H9 (cell line): ENCODE data around the gene LMTK3. TPM values are rescaled to one million over a fixed set of nuclear protein-coding genes. Genes with fewer than 3 reads are reported as not detected.

Source experiments
- DNase-seq: peaks from one replicate; pipeline ENCODE4 v3.0.0-alpha.2; 2017
- H2AFZ ChIP-seq: one replicate; pipeline ENCODE4 v1.6.1; 2013; ENCODE audit warnings: mild to moderate bottlenecking, low read length, control low read depth, moderate library complexity
- H2AK5ac ChIP-seq: 2 replicates; pipeline ENCODE4 v1.6.1; 2013; ENCODE audit warnings: low read length, control low read depth, mixed read lengths; ENCODE audit not compliant: insufficient read length
- H2BK120ac ChIP-seq: one replicate; pipeline ENCODE4 v1.6.1; 2013; ENCODE audit warnings: low read depth, mild to moderate bottlenecking, low read length, control low read depth, inconsistent platforms; ENCODE audit not compliant: poor library complexity, severe bottlenecking
- H2BK12ac ChIP-seq: 2 replicates; pipeline ENCODE4 v1.6.1; 2013; ENCODE audit warnings: low read length, control low read depth, mixed read lengths, low read depth; ENCODE audit not compliant: insufficient read length
- H2BK15ac ChIP-seq: 2 replicates; pipeline ENCODE4 v1.6.1; 2013; ENCODE audit warnings: low read depth, low read length, control low read depth
- H2BK20ac ChIP-seq: one replicate; pipeline ENCODE4 v1.6.1; 2013; ENCODE audit warnings: low read depth, mild to moderate bottlenecking, low read length, control low read depth, inconsistent platforms; ENCODE audit not compliant: poor library complexity, severe bottlenecking
- H2BK5ac ChIP-seq: 2 replicates; pipeline ENCODE4 v1.6.1; 2013; ENCODE audit warnings: low read length, control low read depth, mixed read lengths; ENCODE audit not compliant: insufficient read length
- H3K14ac ChIP-seq: 2 replicates; pipeline ENCODE4 v1.6.1; 2013; ENCODE audit warnings: low read length, control low read depth; ENCODE audit not compliant: insufficient read depth
- H3K18ac ChIP-seq: 2 replicates; pipeline ENCODE4 v1.6.1; 2013; ENCODE audit warnings: low read depth, mild to moderate bottlenecking, mixed read lengths, low read length, control low read depth; ENCODE audit not compliant: insufficient read length
- H3K23ac ChIP-seq: 2 replicates; pipeline ENCODE4 v1.6.1; 2013; ENCODE audit warnings: low read length, control low read depth, mixed read lengths, low read depth; ENCODE audit not compliant: insufficient read length
- H3K23me2 ChIP-seq: 2 replicates; pipeline ENCODE4 v1.6.1; 2013; ENCODE audit warnings: low read depth, mild to moderate bottlenecking, mixed read lengths, low read length, control low read depth; ENCODE audit not compliant: insufficient read length, poor library complexity, severe bottlenecking
- H3K27ac ChIP-seq: 2 replicates; pipeline ENCODE4 v1.5.1; 2013; ENCODE audit warnings: low read length, control low read depth, mixed read lengths, low read depth; ENCODE audit not compliant: insufficient read length
- H3K27me3 ChIP-seq: 2 replicates; pipeline ENCODE4 v1.6.1; 2013; ENCODE audit warnings: low read length, control low read depth, inconsistent platforms; ENCODE audit not compliant: insufficient read depth
- H3K4ac ChIP-seq: 2 replicates; pipeline ENCODE4 v1.6.1; 2013; ENCODE audit warnings: low read depth, mild to moderate bottlenecking, control low read depth, inconsistent platforms, low read length, moderate library complexity
- H3K4me1 ChIP-seq: 2 replicates; pipeline ENCODE4 v1.6.1; 2013; ENCODE audit warnings: low read length, control low read depth, inconsistent platforms; ENCODE audit not compliant: insufficient read depth
- H3K4me2 ChIP-seq: 2 replicates; pipeline ENCODE4 v1.6.1; 2013; ENCODE audit warnings: low read length, control low read depth, mixed read lengths; ENCODE audit not compliant: insufficient read length, insufficient read depth
- H3K56ac ChIP-seq: 2 replicates; pipeline ENCODE4 v1.6.1; 2013; ENCODE audit warnings: low read depth, mild to moderate bottlenecking, mixed read lengths, low read length, control low read depth; ENCODE audit not compliant: insufficient read length
- H3K79me1 ChIP-seq: 2 replicates; pipeline ENCODE4 v1.6.1; 2013; ENCODE audit warnings: low read depth, mild to moderate bottlenecking, moderate library complexity, low read length, control low read depth, inconsistent platforms; ENCODE audit not compliant: insufficient read depth, poor library complexity, severe bottlenecking
- H3K79me2 ChIP-seq: 2 replicates; pipeline ENCODE4 v1.6.1; 2013; ENCODE audit warnings: low read length, control low read depth, inconsistent platforms; ENCODE audit not compliant: insufficient read depth
- H3K9ac ChIP-seq: 2 replicates; pipeline ENCODE4 v1.6.1; 2013; ENCODE audit warnings: low read length, control low read depth, mixed read lengths; ENCODE audit not compliant: insufficient read length; ENCODE audit errors: extremely low read depth
- H3K9me3 ChIP-seq: one replicate; pipeline ENCODE4 v1.6.1; 2013; ENCODE audit warnings: low read depth, low read length, inconsistent platforms; ENCODE audit not compliant: control insufficient read depth
- H3T11ph ChIP-seq: one replicate; pipeline ENCODE4 v1.6.1; 2013; ENCODE audit warnings: mild to moderate bottlenecking, low read length, control low read depth, inconsistent platforms
- H4K20me1 ChIP-seq: one replicate; pipeline ENCODE4 v1.6.1; 2013; ENCODE audit not compliant: control insufficient read depth, insufficient read length, insufficient read depth
- H4K5ac ChIP-seq: 2 replicates; pipeline ENCODE4 v1.6.1; 2013; ENCODE audit warnings: low read depth, mild to moderate bottlenecking, mixed read lengths, low read length, control low read depth; ENCODE audit not compliant: insufficient read length
- H4K8ac ChIP-seq: replicated peaks from 2 replicates; pipeline ENCODE4 v1.6.1; 2013; ENCODE audit warnings: low read length, control low read depth, mixed read lengths, low read depth; ENCODE audit not compliant: insufficient read length
- H4K91ac ChIP-seq: 2 replicates; pipeline ENCODE4 v1.6.1; 2013; ENCODE audit warnings: low read depth, mild to moderate bottlenecking, moderate library complexity, mixed read lengths, low read length, control low read depth; ENCODE audit not compliant: insufficient read length
- H3K27ac Mint-ChIP-seq, 3 experiments: 2 replicates in 2 of 3; 3 replicates in 1 of 3; pipeline ENCODE4 v1.8.0; 2020 to 2021; ENCODE audit warnings: mixed read lengths in 3 of 3, mild to moderate bottlenecking in 1 of 3, moderate library complexity in 1 of 3
- H3K27me3 Mint-ChIP-seq: 2 replicates; pipeline ENCODE4 v1.8.0; 2021; ENCODE audit warnings: low read depth, mild to moderate bottlenecking, moderate library complexity, mixed read lengths
- H3K36me3 Mint-ChIP-seq, 3 experiments: 2 replicates in 2 of 3; 3 replicates in 1 of 3; pipeline ENCODE4 v1.8.0; 2020 to 2021; ENCODE audit warnings: low read depth in 3 of 3, mixed read lengths in 3 of 3; ENCODE audit not compliant: insufficient read depth in 1 of 3
- H3K4me1 Mint-ChIP-seq, 2 experiments: 2 replicates each; pipeline ENCODE4 v1.8.0; 2020; ENCODE audit warnings: mixed read lengths in 2 of 2
- H3K4me3 Mint-ChIP-seq, 2 experiments: 2 replicates in 1 of 2; 3 replicates in 1 of 2; pipeline ENCODE4 v1.8.0; 2020 to 2021; ENCODE audit warnings: mild to moderate bottlenecking in 2 of 2, mixed read lengths in 2 of 2, moderate library complexity in 1 of 2
- H3K9me3 Mint-ChIP-seq, 2 experiments: 2 replicates in 1 of 2; 3 replicates in 1 of 2; pipeline ENCODE4 v1.8.0; 2020; ENCODE audit warnings: mild to moderate bottlenecking in 2 of 2, mixed read lengths in 2 of 2, moderate library complexity in 1 of 2
- WGBS: extraction: QIAGEN DNeasy Blood & Tissue Kit; methylation state at CpG from one replicate; pipeline ENCODE4 v1.1.7; 2013; ENCODE audit warnings: missing lambda C conversion rate, low lambda C conversion rate, mixed read lengths; ENCODE audit not compliant: insufficient read length; ENCODE audit errors: extremely low coverage; 5-methylcytosine and 5-hydroxymethylcytosine counted together
- total RNA-seq: library from RNA; stranded (reverse); gene quantifications from 2 replicates; pipeline ENCODE4 v1.2.1, GENCODE V29; 2021
- TF ChIP-seq, protein P1 (sequence below): fragments of 200-600 bp; sonication (generic); conservative IDR thresholded peaks from 3 replicates; pipeline ENCODE4 v1.8.0; 2021; ENCODE audit warnings: antibody characterized with exemption, mild to moderate bottlenecking

Gene LMTK3
- total RNA-seq, 1 experiment from 2014 or later = 14.4 TPM

DNA sequence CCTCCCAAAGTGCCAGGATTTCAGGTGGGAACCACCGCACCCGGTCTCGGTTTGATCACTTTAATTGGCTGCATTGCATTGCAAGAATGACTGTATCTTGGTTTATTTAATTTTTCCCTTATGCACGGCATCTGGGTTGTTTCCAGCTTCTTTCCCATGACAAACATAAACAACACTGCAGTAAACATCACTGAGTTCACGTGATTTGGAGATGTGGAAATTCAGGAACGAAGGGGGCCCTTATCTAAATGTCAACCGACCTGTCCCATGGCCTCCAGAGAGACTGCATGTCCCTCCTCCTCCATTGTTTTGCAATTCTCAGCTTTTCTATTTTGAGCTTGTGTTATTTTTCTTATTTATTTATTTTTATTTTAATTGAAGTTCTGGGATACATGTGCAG, 25.9 kb upstream of the LMTK3 start:
- Histone ChIP-seq H2BK5ac (no peak overlapping the region), H4K5ac (no peak overlapping the region), H3K27ac (no peak overlapping the region), H3K4ac (no peak overlapping the region), H3K23me2 (no peaks in the 10 kb centered on the region), H3K4me2 (no peak overlapping the region), H2BK20ac (no peak overlapping the region), H3K9me3 (no peaks in the 10 kb centered on the region), H3K4me1 (no peaks in the 10 kb centered on the region), H3K79me1 (no peaks in the 10 kb centered on the region), H4K20me1 (no peaks in the 10 kb centered on the region), H3K79me2 (no peaks in the 10 kb centered on the region), H4K91ac (no peak overlapping the region), H3T11ph (no peak overlapping the region), H2BK15ac (no peak overlapping the region), H3K9ac (no peak overlapping the region), H3K14ac (no peak overlapping the region), H2AK5ac (no peak overlapping the region), H4K8ac (no peak overlapping the region), H2BK120ac (no peak overlapping the region), H3K27me3 (no peaks in the 10 kb centered on the region), H3K18ac (no peak overlapping the region), H3K23ac (no peak overlapping the region), H3K56ac (no peak overlapping the region), H2AFZ (no peak overlapping the region), H2BK12ac (no peak overlapping the region)
- WGBS = no CpG with 5 or more reads among the region's 7 CpGs
- no peak for DNase-seq
- Mint-ChIP-seq H3K9me3 (peaks cover 0 to 2% of the 10 kb centered on the region in 2 experiments; a peak in 1 of 5 replicates), H3K27me3 (no peaks in the 10 kb centered on the region; the same call in 1 of the 2 replicates), H3K27ac (no peak overlapping the region), H3K4me1 (no peaks in the 10 kb centered on the region), H3K4me3 (no peak overlapping the region), H3K36me3 (no peaks in the 10 kb centered on the region; a peak in 1 of 7 replicates)
- TF ChIP-seq, protein P1, sequence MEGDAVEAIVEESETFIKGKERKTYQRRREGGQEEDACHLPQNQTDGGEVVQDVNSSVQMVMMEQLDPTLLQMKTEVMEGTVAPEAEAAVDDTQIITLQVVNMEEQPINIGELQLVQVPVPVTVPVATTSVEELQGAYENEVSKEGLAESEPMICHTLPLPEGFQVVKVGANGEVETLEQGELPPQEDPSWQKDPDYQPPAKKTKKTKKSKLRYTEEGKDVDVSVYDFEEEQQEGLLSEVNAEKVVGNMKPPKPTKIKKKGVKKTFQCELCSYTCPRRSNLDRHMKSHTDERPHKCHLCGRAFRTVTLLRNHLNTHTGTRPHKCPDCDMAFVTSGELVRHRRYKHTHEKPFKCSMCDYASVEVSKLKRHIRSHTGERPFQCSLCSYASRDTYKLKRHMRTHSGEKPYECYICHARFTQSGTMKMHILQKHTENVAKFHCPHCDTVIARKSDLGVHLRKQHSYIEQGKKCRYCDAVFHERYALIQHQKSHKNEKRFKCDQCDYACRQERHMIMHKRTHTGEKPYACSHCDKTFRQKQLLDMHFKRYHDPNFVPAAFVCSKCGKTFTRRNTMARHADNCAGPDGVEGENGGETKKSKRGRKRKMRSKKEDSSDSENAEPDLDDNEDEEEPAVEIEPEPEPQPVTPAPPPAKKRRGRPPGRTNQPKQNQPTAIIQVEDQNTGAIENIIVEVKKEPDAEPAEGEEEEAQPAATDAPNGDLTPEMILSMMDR = no peak
